HUES6 (cell line): ENCODE results near the gene EHMT1.

Experiments used
- H3K27ac ChIP-seq: 2 replicates; pipeline ENCODE4 v1.7.0; 2013; ENCODE audit warnings: low read depth, mild to moderate bottlenecking, low read length, inconsistent platforms
- H3K27me3 ChIP-seq: 2 replicates; pipeline ENCODE4 v1.6.1; 2013; ENCODE audit warnings: low read length; ENCODE audit not compliant: control insufficient read depth, insufficient read depth
- H3K36me3 ChIP-seq: 2 replicates; pipeline ENCODE4 v1.6.1; 2013; ENCODE audit warnings: low read length; ENCODE audit not compliant: control insufficient read depth, insufficient read depth
- H3K4me1 ChIP-seq: 2 replicates; pipeline ENCODE4 v1.6.1; 2013; ENCODE audit warnings: low read length; ENCODE audit not compliant: control insufficient read depth, insufficient read depth
- H3K4me3 ChIP-seq: 2 replicates; pipeline ENCODE4 v1.5.1; 2013; ENCODE audit warnings: low read depth, low read length
- H3K9ac ChIP-seq: one replicate; pipeline ENCODE4 v1.6.1; 2013; ENCODE audit warnings: mild to moderate bottlenecking, low read length
- H3K9me3 ChIP-seq: 2 replicates; pipeline ENCODE4 v1.6.1; 2013; ENCODE audit warnings: low read depth, low read length; ENCODE audit not compliant: control insufficient read depth, insufficient read depth

The EHMT1 gene

DNA sequence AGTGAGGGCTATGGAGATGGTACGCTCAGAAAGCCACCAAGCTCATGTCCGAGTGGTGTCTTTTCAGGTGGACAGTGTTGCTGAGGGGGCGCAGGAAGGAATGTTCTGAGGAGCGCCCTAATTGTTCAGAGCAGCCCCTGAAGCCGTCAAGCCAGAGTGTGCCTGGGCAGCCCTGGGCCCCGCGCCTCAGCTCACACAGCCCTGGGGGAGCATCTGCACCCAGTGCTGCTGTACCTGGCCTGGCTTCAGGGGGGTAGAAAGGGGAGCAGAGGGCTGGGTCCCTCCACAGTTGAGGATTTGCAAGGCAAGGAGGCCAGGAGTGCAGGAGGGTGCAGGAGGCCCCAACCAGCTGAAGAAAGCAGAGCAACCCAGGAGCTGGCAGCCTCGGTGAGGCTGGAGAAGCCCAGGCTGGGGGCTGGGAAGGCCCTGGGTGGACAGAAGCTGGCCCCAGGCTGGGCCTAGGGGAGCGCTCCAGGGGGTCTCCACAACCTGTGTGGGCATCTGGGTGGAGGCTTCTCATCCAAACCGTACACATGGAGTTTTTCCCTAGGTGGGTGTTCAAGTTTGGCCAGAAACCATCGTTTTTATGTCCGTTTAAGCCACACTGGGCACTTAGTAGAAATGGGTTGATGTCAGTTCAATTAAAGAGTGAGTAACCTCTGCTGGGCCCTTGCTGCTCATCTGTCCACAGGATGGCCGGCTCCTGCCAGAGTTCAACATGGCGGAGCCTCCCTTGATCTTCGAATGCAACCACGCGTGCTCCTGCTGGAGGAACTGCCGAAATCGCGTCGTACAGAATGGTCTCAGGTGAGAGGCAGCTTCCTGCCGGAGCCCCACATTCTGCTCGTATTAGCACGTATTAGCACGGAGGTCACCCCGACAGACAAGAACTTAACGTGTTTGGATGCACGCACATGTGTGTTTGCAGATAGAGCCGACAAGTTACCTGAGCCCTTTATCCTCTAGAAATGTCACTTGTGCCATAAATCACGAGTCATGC is 196.8 kb downstream of the EHMT1 start:
- Histone ChIP-seq H3K9ac (no peak overlapping the region), H3K27me3 (no peaks in the 10 kb centered on the region), H3K9me3 (no peaks in the 10 kb centered on the region; the same call in 1 of the 2 replicates), H3K4me3 (no peak overlapping the region), H3K36me3 (peaks cover 82% of the 10 kb centered on the region), H3K27ac (no peak overlapping the region), H3K4me1 (no peaks in the 10 kb centered on the region)

DNA sequence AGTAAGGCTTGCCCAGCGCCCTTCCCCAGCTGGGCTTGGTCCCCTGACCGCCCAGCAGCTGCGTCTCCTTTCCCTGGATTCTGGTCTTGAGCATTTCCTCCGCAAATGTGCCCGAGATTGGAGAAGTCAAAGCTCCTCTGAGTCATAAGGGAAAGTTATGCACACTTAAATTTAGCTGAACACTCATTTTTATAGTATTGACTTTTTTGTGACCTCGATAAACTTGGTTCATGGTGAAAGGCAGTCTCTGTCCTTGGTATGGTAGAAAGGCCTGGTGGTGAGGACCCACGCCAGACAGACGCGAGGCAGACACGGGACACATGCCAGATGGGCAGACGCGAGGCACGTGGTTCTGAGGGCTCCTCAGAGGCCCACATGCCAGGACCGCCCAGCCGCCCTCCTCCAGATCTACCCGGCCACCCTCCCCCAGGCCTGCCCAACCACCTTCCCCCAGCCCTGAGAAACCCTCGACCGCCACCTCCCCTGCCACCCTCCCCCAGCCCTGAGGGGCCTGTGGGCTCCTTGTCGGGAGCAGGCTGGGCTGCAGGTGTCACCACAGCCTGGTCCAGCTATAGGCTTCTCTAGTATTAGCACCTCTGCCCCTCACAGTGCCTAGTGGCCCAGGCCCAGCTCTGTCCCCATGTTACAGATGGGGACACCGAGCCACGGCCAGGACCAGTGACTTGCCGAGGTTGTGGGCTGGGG is 197.9 kb downstream of the EHMT1 start:
- no peak overlapping the region for H3K9ac ChIP-seq
- H3K4me3 ChIP-seq = no peak overlapping the region
- H3K4me1 ChIP-seq = no peaks in the 10 kb centered on the region
- no peaks in the 10 kb centered on the region for H3K27me3 ChIP-seq
- no peaks in the 10 kb centered on the region; the same call in 1 of the 2 replicates for H3K9me3 ChIP-seq
- peaks cover 78% of the 10 kb centered on the region for H3K36me3 ChIP-seq
- H3K27ac ChIP-seq = no peak overlapping the region

DNA sequence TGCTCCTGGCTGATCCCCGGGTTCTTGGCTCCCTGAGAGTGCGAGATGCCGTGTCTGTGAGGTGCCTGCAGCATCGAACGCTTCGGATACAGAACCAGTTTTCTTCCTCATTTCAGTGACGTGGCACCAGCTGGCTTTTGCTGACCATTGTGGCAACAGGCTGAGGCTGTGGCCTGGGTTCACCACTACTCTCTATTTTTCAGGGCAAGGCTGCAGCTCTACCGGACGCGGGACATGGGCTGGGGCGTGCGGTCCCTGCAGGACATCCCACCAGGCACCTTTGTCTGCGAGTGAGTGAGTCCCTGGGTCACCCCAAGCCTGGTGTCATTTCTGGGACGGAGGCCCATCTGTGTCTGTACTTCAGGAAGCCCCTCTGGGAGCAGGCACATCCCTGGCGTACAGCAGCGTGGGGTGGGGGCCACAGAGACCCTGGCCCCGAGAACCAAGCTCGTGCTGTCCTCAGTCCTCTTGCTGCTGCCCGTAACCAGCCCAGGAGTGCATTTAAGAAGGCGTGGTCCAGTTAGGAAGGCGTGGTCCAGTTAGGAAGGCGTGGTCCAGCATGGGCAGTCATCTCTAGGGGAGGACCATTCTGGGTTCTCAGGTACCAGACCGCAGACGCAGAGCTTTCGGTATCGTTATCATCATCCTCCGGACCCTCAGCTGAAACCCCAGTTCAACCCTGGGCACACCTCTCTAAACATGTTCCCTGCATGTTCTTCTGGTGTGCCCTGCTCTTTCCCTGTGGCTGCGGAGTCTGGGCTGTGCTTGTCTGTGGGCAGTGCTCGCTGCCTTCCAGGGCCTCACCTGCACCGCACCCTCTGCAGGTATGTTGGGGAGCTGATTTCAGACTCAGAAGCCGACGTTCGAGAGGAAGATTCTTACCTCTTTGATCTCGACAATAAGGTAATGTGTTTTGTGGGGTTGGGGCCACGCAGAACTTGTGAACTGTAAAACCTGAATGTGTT is 198.7 kb downstream of the EHMT1 start:
- Histone ChIP-seq H3K27me3 (no peaks in the 10 kb centered on the region), H3K9ac (no peak overlapping the region), H3K4me1 (no peaks in the 10 kb centered on the region), H3K27ac (no peak overlapping the region), H3K9me3 (no peaks in the 10 kb centered on the region; the same call in 1 of the 2 replicates), H3K36me3 (peaks cover 77% of the 10 kb centered on the region), H3K4me3 (no peak overlapping the region)

DNA sequence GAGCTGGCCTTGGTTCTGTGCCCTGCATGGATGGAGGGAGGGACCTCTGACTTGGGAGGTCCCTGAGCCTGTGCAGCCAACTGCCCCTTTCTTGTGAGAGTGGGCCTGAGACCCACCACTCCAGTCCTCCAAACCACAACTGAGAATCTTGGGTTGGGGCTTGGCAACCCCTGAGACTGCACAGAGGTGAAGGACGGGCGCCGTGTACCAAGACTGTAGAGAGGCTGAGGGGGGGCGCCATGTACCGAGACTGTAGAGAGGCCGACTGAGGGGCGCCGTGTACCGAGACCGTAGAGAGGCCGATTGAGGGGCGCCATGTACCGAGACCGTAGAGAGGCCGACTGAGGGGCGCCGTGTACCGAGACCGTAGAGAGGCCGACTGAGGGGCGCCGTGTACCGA is 199.5 kb downstream of the EHMT1 start:
- no peak overlapping the region for H3K9ac ChIP-seq
- H3K4me3 ChIP-seq = no peak overlapping the region
- H3K27me3 ChIP-seq = no peaks in the 10 kb centered on the region
- H3K4me1 ChIP-seq = no peaks in the 10 kb centered on the region
- H3K9me3 ChIP-seq = no peaks in the 10 kb centered on the region; the same call in 1 of the 2 replicates
- no peak overlapping the region for H3K27ac ChIP-seq
- peaks cover 70% of the 10 kb centered on the region for H3K36me3 ChIP-seq

DNA sequence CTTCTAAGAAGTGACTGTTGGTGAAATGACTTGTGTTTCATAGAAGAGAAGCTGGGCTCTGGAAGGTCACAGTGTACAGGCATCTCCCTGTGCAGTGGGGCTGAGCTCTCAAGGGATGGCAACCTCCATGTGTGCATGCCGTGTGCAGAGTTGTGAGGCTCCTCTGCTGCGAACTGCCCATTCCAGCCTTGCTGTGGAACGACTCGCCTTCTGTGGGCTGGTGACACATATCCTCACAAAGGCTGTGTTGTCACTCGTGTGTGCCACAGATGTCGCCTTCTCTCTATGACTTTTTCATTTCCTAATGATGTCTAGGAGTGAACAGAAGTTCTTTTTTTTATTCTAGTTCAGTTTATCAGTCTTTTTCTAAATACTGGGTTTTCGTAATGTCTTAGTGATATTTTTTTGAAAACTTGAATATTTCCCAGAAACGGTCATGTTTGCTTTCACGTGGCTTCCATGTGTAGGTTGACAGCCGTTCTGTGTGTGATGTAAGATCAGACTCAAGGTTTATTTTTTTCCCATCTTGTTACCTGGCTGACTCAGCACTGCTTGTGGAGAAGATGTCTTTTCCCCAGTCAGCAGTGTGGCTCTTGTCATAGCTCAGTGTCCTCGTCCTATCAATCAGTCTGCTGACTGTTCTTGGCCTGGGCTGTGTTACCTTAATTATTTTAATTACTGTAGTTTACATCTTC is 201.5 kb downstream of the EHMT1 start:
- no peaks in the 10 kb centered on the region; the same call in 1 of the 2 replicates for H3K9me3 ChIP-seq

DNA sequence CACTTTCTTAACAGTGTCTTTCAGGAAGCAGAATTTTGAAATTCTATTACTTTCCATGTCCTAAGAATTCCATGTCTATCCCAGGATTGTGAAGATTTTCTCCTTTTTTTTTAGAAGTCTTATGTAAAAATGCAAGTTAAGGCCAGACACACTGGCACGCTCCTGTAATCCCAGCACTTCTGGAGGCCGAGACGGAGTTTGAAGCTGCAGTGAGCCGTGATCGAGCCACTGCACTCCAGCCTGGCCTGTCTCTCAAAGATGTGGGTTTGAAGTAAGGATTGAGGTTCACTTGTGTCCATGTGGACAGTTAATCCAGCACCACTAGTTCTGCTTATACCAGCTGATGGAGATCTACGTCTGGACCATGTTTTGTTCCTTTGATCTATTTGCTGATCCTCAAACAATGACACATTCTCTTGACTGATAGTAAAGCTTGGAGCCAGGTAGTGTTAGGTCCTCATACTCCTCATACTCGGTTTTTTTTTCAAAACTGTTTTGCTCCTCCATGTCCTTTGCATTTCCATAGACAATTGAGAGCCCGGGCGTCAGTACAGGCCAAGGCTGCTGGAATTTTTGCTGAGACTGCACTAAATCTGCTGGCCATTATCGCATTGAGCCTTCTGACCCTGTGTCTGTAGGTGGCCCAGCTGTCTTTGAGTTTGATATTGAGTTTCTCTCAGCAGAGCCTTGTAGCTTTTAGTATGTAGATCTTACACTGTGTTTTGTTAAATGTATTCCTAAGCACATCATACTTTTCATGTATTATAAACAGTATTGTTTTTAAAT is 205.4 kb downstream of the EHMT1 start:
- H3K27ac ChIP-seq = no peak overlapping the region
- H3K9ac ChIP-seq = no peak overlapping the region
- no peaks in the 10 kb centered on the region for H3K9me3 ChIP-seq
- H3K36me3 ChIP-seq = peaks cover 50% of the 10 kb centered on the region
- no peaks in the 10 kb centered on the region for H3K27me3 ChIP-seq
- H3K4me1 ChIP-seq = no peaks in the 10 kb centered on the region
- H3K4me3 ChIP-seq = no peak overlapping the region

More for the DNA sequence above, 201.5 kb downstream of the EHMT1 start:
- Histone ChIP-seq H3K27me3 (no peaks in the 10 kb centered on the region), H3K4me3 (no peak overlapping the region), H3K9ac (no peak overlapping the region), H3K36me3 (peaks cover 66% of the 10 kb centered on the region), H3K27ac (no peak overlapping the region), H3K4me1 (no peaks in the 10 kb centered on the region)

DNA sequence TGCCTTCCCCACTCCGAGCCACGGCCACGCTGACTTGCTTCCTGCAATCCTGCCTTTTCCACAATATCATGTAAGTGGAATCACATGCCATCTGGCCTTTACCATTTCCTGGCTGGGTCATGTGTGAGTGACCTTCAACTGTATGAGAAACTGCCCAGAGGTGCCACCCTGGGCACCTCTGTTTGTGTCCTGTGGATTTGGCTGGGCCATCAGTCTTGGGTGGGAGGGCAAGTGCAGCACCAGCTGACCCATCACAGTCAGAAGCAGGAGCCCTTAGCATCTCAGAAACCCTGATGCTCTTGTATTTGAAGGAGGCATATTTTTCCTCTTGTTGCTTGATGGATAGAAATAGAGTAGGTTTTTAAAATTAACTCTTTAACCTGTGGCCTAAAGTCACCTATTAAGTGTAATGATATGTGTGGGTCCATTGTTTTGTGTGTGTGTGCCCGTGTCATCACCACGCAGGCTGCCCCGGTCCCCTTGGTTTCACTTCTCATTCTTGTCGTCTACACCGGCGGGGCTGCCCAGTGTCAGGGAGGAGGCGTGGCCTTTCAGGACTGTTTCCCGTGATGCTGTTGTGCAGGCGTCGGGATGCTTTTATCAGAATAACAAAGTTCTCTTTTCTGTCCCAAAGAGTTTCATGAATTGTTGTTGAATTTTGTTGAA is 206.7 kb downstream of the EHMT1 start:
- no peaks in the 10 kb centered on the region for H3K4me1 ChIP-seq
- no peak overlapping the region for H3K9ac ChIP-seq
- no peak overlapping the region for H3K4me3 ChIP-seq
- H3K36me3 ChIP-seq = peaks cover 52% of the 10 kb centered on the region
- no peaks in the 10 kb centered on the region for H3K9me3 ChIP-seq
- no peak overlapping the region for H3K27ac ChIP-seq
- no peaks in the 10 kb centered on the region for H3K27me3 ChIP-seq

DNA sequence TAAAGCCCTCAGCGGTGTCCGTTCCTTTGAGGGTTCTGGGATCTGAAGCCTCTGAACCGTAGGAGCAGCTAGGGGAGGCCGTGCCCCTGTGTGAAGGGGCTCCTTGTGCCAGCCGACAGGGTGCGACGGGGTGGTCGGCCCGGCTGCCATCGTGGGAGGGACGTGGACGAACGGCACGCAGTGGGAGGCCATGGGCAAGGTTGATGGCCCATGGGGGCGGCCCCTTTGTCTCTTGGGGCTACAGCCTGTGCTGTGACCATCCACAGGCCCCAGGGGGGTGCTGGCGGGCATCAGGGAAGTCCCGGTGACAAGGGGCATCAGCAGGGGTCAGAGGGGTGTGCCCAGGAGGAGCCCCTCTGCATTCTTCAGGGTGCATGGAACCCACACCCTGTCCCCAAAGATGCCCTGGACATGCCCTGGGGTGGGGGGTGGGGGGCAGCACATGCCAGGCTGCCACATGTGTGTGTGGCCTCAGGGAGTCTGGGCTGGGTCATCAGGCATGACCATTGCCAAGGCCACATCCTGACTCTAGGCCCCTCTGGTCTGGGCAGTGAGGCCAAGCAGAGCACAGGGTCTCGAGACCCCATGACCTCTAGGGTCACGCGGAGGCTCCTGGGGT is 209.2 kb downstream of the EHMT1 start:
- no peak overlapping the region for H3K27ac ChIP-seq
- no peak overlapping the region for H3K4me3 ChIP-seq
- peaks cover 59% of the 10 kb centered on the region for H3K36me3 ChIP-seq
- no peaks in the 10 kb centered on the region for H3K9me3 ChIP-seq
- no peaks in the 10 kb centered on the region for H3K27me3 ChIP-seq
- H3K4me1 ChIP-seq = no peaks in the 10 kb centered on the region
- no peak overlapping the region for H3K9ac ChIP-seq
